ENCODE measurements around the gene ATXN10. TPM values are rescaled to one million over a fixed set of nuclear protein-coding genes. Genes with fewer than 3 reads are reported as not detected.

The ATXN10 gene
- total and polyA plus RNA-seq, 2 of the 13 experiments (the other 11 are each of a cell fraction or from before 2014, with no cell fraction given), result 60.1 to 194 TPM

GRCh38 chr22:45859231-45860161 is 187.9 kb downstream of the ATXN10 start (continued):
- TF ChIP-seq ZNF687 (CRISPR knock-in tag; IDR thresholded peaks at IDR 0.05) (peak; percentile 20; the same call in 1 of the 2 replicates), CREB1 (IDR thresholded peaks at IDR 0.05) (peak; percentile 55; the same call in 1 of the 2 replicates), CREB1 (CRISPR knock-in tag; IDR thresholded peaks at IDR 0.05) (no peak), ZBTB43 (CRISPR knock-in tag; conservative IDR thresholded peaks at IDR 0.05) (0 out of 2 replicates have a peak, but pooled peaks have one; percentile 41), RBAK (CRISPR knock-in tag; IDR thresholded peaks at IDR 0.05) (peak; percentile 97), CEBPB (IDR thresholded peaks at IDR 0.05; ENCODE audit: borderline replicate concordance, low read depth, low read length) (peak; percentile 70; the same call in 1 of the 2 replicates), FOXA3 (CRISPR knock-in tag; IDR thresholded peaks at IDR 0.05) (peak; percentile 48; the same call in 1 of the 2 replicates), SNAPC4 (CRISPR knock-in tag; IDR thresholded peaks at IDR 0.05) (no peak), AGO2 (optimal IDR thresholded peaks at IDR 0.05; ENCODE audit: low read depth, low read length) (peak; percentile 37), TBX2 (CRISPR knock-in tag; IDR thresholded peaks at IDR 0.05; ENCODE audit: borderline replicate concordance) (peak; percentile 75; the same call in 1 of the 2 replicates), ZNF160 (CRISPR knock-in tag; IDR thresholded peaks at IDR 0.05) (no peak), MAFF (IDR thresholded peaks at IDR 0.05; ENCODE audit: low read depth, low read length) (no peak), ZBTB21 (CRISPR knock-in tag; IDR thresholded peaks at IDR 0.05) (peak; percentile 90), ZBTB33 (CRISPR knock-in tag; IDR thresholded peaks at IDR 0.05) (peak; percentile 20; the same call in 1 of the 2 replicates), ZNF589 (CRISPR knock-in tag; conservative IDR thresholded peaks at IDR 0.05) (no peak)

All from HepG2 (cell line).